Adrenal gland (tissue), 5 donors: ENCODE data around the gene SLC25A21.

Source experiments
- CTCF ChIP-seq, 6 experiments: fragments of 450-650 bp in 4 of 6; fragments of 200-600 bp in 2 of 6; sonication (generic) in 1 of 6; IDR thresholded peaks; 1 replicate in 5 of 6; 2 replicates in 1 of 6; pipeline versions ENCODE4 v1.5.1 to v1.8.0; 2016 to 2021; ENCODE audit warnings: antibody characterized with exemption in 6 of 6, mild to moderate bottlenecking in 2 of 6, moderate library complexity in 1 of 6
- POLR2A ChIP-seq, 2 donors: fragments of 450-650 bp; IDR thresholded peaks; one replicate each; pipeline ENCODE4 v1.6.1; 2017; ENCODE audit warnings: antibody characterized with exemption in 2 of 2, mild to moderate bottlenecking in 2 of 2, moderate library complexity in 1 of 2
- donor health status: DM: no; HTN: no; CAD: no.

GRCh38 chr14:36931791-36932190 is 240.6 kb downstream of the SLC25A21 start:
- TF ChIP-seq CTCF (IDR thresholded peaks at IDR 0.05) (no peak), POLR2A (IDR thresholded peaks at IDR 0.05) (no peak)
